Choroid plexus epithelial cell (primary cell): Measurements from ENCODE around the gene CEACAM6.

Source experiments
- DNase-seq: peaks from one replicate; pipeline ENCODE4 v3.0.0-alpha.2; 2010; ENCODE audit warnings: low read depth
- H3K4me3 ChIP-seq: 2 replicates; pipeline ENCODE4 v1.5.1; 2011; ENCODE audit warnings: low read depth, mild to moderate bottlenecking, control low read depth, low read length, moderate library complexity
- CTCF ChIP-seq: conservative IDR thresholded peaks from 2 replicates; pipeline ENCODE4 v1.5.1; 2011; ENCODE audit warnings: low read depth, mild to moderate bottlenecking, control low read depth, inconsistent platforms, low read length, moderate library complexity

CEACAM6 gene

GRCh38 chr19:41796362-41796761, 41.0 kb downstream of the CEACAM6 start, which contains the start of gene CEACAM3:
TSS of gene CEACAM3 (plus strand) at chr19:41796587. CDS start at chr19:41796678, 91 bp downstream.
- no peak for TF ChIP-seq CTCF
- H3K4me3 ChIP-seq = no peak within 1 kb of the TSS
- DNase-seq = no peak

GRCh38 chr19:41796901-41797300, 41.6 kb downstream of the CEACAM6 start:
- no peak for DNase-seq
- H3K4me3 ChIP-seq = no peak overlapping the region
- no peak for TF ChIP-seq CTCF

DNA sequence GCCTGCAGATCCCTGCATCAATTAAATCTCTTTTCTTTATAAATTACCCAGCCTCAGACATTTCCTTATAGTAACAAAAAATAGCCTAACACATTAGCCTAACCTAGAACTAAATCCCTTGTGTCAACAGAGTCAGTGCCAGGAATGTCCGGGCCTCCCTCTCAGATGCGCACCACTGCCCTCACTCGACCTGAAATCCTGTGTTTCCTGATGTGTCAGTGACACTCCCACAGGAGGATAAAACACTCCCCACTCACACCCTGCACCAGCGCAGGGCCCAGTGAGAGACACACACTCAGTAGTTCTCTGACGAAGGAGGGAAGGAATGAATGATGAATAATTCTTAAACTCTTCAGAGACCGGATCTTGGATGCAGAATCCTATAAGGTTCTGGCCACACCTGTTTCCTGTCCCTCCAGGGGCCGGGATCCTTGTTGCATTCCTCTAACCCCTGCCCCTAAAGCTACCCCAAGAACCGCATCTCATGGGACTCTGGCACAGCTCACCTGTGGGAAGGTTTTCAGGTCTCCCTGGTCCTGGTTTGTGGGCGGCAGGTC, 44.2 kb downstream of the CEACAM6 start:
- H3K4me3 ChIP-seq = no peak overlapping the region
- no peak for DNase-seq
- TF ChIP-seq CTCF = no peak

DNA sequence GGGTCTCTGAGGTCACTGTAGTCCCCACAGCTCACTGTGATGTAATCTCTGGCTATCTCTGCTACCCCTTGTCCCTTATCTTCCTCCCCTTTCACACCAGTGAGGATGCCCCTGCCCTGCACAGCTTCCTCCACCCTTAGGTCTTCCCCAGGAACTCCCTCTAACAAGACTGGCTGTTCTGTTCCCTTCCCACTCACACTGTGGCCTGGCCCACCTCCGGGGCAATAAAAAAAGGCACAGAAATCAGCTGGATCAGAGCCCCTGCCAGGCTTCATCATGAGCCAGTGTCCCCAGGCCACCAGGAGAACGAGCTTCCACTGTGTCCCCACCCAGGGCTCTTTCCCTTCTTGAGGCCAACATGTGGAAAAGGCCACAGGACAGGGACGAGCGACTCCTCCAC, 45.7 kb downstream of the CEACAM6 start:
- no peak overlapping the region for H3K4me3 ChIP-seq
- no peak for TF ChIP-seq CTCF
- no peak for DNase-seq

- no peak overlapping the region for H3K4me3 ChIP-seq
- no peak for DNase-seq
- TF ChIP-seq CTCF = no peak
Measured at GRCh38 chr19:41801792-41802211, 46.5 kb downstream of the CEACAM6 start.

- no peak for DNase-seq
Measured at GRCh38 chr19:41802770-41803169, 47.4 kb downstream of the CEACAM6 start.

More at GRCh38 chr19:41802770-41803169, 47.4 kb downstream of the CEACAM6 start:
- no peak for TF ChIP-seq CTCF
- no peak overlapping the region for H3K4me3 ChIP-seq
